Tibial nerve (tissue), 4 donors: ENCODE data around the gene NFIA.

Experiments used
- EP300 ChIP-seq, 2 donors: sonication (generic); formaldehyde crosslinking; IDR thresholded peaks; one replicate each; pipeline ENCODE4 v1.6.1; 2017; ENCODE audit warnings: antibody characterized with exemption in 2 of 2, mild to moderate bottlenecking in 1 of 2
- POLR2A ChIP-seq, 2 donors: fragments of 450-650 bp; IDR thresholded peaks; one replicate each; pipeline ENCODE4 v1.6.1; 2017; ENCODE audit warnings: antibody characterized with exemption in 2 of 2, mild to moderate bottlenecking in 2 of 2, moderate library complexity in 2 of 2
- TF ChIP-seq, protein P1 (sequence below), 5 experiments: fragments of 200-600 bp in 3 of 5; fragments of 450-650 bp in 2 of 5; sonication (generic) in 3 of 5; IDR thresholded peaks; one replicate each; pipeline ENCODE4 v1.5.1; 2016 to 2019; ENCODE audit warnings: antibody characterized with exemption in 5 of 5, mild to moderate bottlenecking in 3 of 5, moderate library complexity in 2 of 5

DNA sequence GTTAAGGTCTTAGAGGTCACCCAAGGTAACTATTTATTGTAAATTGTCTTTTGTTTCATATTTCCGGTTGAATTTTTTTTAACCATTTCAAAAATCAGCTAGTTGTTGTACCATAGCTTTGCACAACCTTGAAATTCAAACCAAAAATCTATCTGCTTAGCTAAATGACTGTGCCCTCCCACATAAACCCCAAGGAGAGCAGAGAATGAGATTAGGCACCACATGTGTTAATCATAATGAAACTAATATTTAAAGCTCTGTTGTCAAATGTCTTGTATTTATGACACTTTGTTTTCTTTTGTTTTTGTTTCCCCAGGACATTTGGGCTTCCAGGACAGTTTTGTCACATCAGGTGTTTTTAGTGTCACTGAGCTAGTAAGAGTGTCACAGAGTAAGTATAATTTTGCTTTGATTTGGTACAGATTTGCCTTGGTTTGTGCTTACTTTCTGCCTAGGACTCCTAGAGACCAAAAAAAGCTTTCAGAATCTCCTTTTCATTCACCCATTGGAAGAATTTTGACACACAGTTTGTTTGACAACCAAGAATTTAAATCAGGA lies 249.9 kb downstream of the NFIA start:
- no peak for TF ChIP-seq POLR2A (IDR thresholded peaks at IDR 0.05)
- TF ChIP-seq, protein P1, sequence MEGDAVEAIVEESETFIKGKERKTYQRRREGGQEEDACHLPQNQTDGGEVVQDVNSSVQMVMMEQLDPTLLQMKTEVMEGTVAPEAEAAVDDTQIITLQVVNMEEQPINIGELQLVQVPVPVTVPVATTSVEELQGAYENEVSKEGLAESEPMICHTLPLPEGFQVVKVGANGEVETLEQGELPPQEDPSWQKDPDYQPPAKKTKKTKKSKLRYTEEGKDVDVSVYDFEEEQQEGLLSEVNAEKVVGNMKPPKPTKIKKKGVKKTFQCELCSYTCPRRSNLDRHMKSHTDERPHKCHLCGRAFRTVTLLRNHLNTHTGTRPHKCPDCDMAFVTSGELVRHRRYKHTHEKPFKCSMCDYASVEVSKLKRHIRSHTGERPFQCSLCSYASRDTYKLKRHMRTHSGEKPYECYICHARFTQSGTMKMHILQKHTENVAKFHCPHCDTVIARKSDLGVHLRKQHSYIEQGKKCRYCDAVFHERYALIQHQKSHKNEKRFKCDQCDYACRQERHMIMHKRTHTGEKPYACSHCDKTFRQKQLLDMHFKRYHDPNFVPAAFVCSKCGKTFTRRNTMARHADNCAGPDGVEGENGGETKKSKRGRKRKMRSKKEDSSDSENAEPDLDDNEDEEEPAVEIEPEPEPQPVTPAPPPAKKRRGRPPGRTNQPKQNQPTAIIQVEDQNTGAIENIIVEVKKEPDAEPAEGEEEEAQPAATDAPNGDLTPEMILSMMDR (IDR thresholded peaks at IDR 0.05), result no peak
- TF ChIP-seq EP300 (IDR thresholded peaks at IDR 0.05), result no peak
